OCI-LY3 (cell line): Measurements from ENCODE around the gene ZBTB3.

Experiments
- H2AFZ ChIP-seq: fragments of 200-600, 300-600 bp; shearing (Covaris generic); 2 replicates; pipeline ENCODE4 v1.6.0; 2014; ENCODE audit warnings: antibody characterized with exemption, low read depth, low read length
- H3K27ac ChIP-seq: fragments of 200-600, 300-600 bp; sonication (generic); 2 replicates; pipeline ENCODE4 v1.5.1; 2014; ENCODE audit warnings: mild to moderate bottlenecking, low read length, moderate library complexity, mixed read lengths
- H3K27me3 ChIP-seq: fragments of 200-600, 300-600 bp; sonication (generic); 2 replicates; pipeline ENCODE4 v1.6.1; 2014; ENCODE audit warnings: low read depth, low read length, mixed read lengths
- H3K36me3 ChIP-seq: fragments of 200-600, 300-600 bp; sonication (generic); replicated peaks from 2 replicates; pipeline ENCODE3; 2014; ENCODE audit warnings: low read depth, low read length, mixed read lengths
- H3K4me1 ChIP-seq: fragments of 300-600, 200-600 bp; sonication (generic); 2 replicates; pipeline ENCODE4 v1.6.1; 2014; ENCODE audit warnings: low read length, mixed read lengths
- H3K4me2 ChIP-seq: fragments of 200-600, 300-600 bp; sonication (generic); 2 replicates; pipeline ENCODE4 v1.6.1; 2014; ENCODE audit warnings: low read length, mixed read lengths
- H3K4me3 ChIP-seq: fragments of 300-600, 200-600 bp; sonication (generic); 2 replicates; pipeline ENCODE4 v1.5.1; 2014; ENCODE audit warnings: antibody characterized with exemption, mild to moderate bottlenecking, low read length, moderate library complexity
- H3K79me2 ChIP-seq: fragments of 300-600, 200-600 bp; shearing (Covaris generic); 2 replicates; pipeline ENCODE4 v1.6.1; 2014; ENCODE audit warnings: mild to moderate bottlenecking, low read length, mixed read lengths
- H3K9ac ChIP-seq: fragments of 300-600, 200-600 bp; shearing (Covaris generic); 2 replicates; pipeline ENCODE4 v1.6.0; 2014; ENCODE audit warnings: mild to moderate bottlenecking, low read length, moderate library complexity
- H3K9me3 ChIP-seq: fragments of 200-600, 300-600 bp; shearing (Covaris generic); 2 replicates; pipeline ENCODE4 v1.6.1; 2014; ENCODE audit warnings: low read length, mixed read lengths; ENCODE audit not compliant: insufficient read depth
- H4K20me1 ChIP-seq: fragments of 200-600, 300-600 bp; sonication (generic); 2 replicates; pipeline ENCODE4 v1.6.1; 2016; ENCODE audit warnings: low read length, mixed read lengths; ENCODE audit not compliant: insufficient read depth
- CTCF ChIP-seq: fragments of 200-600, 300-600 bp; sonication (generic); IDR thresholded peaks from 2 replicates; pipeline ENCODE4 v1.5.1; 2014; ENCODE audit warnings: antibody characterized with exemption, low read length, low read depth
- EZH2phosphoT487 ChIP-seq: fragments of 200-600 bp; shearing (Covaris generic); IDR thresholded peaks from 2 replicates; pipeline ENCODE4 v1.6.1; 2018; ENCODE audit warnings: antibody characterized with exemption, mixed run types, low read depth

ZBTB3 gene

GRCh38 chr11:62757846-62758788, 4.2 kb upstream of the ZBTB3 start:
- Histone ChIP-seq H3K27me3 (no peaks in the 10 kb centered on the region), H3K9ac (no peak overlapping the region), H2AFZ (no peak overlapping the region), H3K9me3 (no peaks in the 10 kb centered on the region), H3K4me1 (peaks cover 17% of the 10 kb centered on the region), H3K27ac (no peak overlapping the region), H3K4me3 (no peak overlapping the region), H4K20me1 (no peaks in the 10 kb centered on the region), H3K79me2 (peaks cover 15% of the 10 kb centered on the region), H3K4me2 (no peak overlapping the region), H3K36me3 (peaks cover 5% of the 10 kb centered on the region)
- TF ChIP-seq EZH2phosphoT487 (no peak), CTCF (no peak)

DNA sequence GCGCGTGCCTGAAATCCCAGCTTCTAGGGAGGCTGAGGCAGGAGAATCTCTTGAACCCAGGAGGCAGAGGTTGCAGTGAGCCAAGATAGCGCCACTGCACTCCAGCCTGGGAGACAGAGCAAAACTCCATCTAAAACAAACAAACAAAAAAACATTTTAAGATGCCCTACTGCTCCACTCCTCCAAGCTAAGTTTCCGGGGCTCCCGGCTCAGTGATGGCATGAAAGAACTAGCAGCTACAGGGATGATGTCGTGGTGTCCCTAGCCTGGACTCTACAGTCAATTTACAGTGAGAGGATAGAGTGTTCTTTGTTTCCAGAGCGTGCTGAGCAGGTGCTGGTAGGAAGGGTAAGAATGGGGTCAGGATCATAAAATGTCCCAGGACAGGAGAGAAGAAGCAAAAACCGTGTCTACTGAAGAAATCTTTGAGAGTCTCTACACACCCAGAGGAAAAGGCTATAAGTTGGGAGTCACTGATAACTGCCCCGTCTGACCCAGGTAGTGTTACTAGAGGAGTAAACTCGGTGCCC, 1.2 kb upstream of the ZBTB3 start:
- H3K4me3 ChIP-seq: no peak overlapping the region
- no peak overlapping the region for H3K4me2 ChIP-seq
- TF ChIP-seq EZH2phosphoT487: no peak
- no peak for TF ChIP-seq CTCF
- H3K79me2 ChIP-seq: no peaks in the 10 kb centered on the region
- no peak overlapping the region for H2AFZ ChIP-seq
- peaks cover 6% of the 10 kb centered on the region for H3K36me3 ChIP-seq
- H3K9me3 ChIP-seq: no peaks in the 10 kb centered on the region
- peaks cover 8% of the 10 kb centered on the region for H3K4me1 ChIP-seq
- H3K27ac ChIP-seq: no peak overlapping the region
- H3K9ac ChIP-seq: no peak overlapping the region
- no peaks in the 10 kb centered on the region for H3K27me3 ChIP-seq
- H4K20me1 ChIP-seq: no peaks in the 10 kb centered on the region

DNA sequence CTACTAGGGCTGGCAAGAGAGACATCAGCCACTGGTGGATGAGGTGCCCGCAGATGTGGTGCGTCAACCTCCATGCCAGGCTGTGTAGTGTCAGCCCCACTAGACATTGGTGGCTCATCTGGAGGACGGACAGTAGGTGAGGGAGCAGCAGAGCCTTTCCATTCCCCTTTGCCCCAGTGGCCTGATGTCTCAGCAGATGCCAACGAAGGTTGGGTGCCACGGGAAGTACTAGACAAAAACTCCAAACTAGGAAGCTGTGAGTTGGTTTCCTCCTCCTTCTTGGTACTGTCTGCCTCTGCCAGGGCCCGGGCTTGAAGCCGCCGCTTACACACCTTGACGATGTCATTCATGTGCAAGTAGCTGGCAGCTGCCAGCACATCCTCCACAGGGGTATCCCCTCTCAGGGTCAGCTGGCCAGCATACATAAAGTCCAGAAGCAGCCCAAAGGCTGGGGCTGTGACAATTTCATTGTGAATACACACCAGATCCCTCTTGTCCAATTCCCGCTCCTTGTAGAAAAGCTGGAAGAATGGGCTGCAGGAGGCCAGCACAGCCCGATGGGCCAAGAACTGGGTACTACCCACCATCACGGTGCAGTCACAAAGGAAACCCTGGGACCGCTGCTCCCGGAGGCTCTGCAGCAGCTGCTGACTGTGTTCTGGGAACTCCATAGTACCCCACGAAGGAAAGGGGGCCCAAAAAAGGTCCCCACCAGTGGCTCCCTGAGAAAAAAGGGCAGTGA, 795 bp downstream of the ZBTB3 start:
- H2AFZ ChIP-seq: no peak overlapping the region

More for the DNA sequence above, 795 bp downstream of the ZBTB3 start:
- H3K9ac ChIP-seq: peak overlapping the region; percentile 27; the same call in 1 of the 2 replicates
- peak overlapping the region; percentile 81 for H3K4me2 ChIP-seq
- H3K27ac ChIP-seq: no peak overlapping the region
- TF ChIP-seq EZH2phosphoT487: no peak
- no peak for TF ChIP-seq CTCF
- peaks cover 9% of the 10 kb centered on the region for H3K36me3 ChIP-seq
- no peaks in the 10 kb centered on the region for H3K27me3 ChIP-seq
- peak overlapping the region; percentile 78 for H3K4me3 ChIP-seq
- peaks cover 8% of the 10 kb centered on the region for H3K4me1 ChIP-seq
- no peaks in the 10 kb centered on the region for H3K79me2 ChIP-seq
- no peaks in the 10 kb centered on the region for H3K9me3 ChIP-seq
- H4K20me1 ChIP-seq: no peaks in the 10 kb centered on the region
